DMS53 treated with DMSO at 0.1 percent for 48 hours (cell line): ENCODE measurements around the gene SRD5A2.

Experiments
- DNase-seq: peaks from one replicate; lab custom pipeline; 2025; ENCODE audit not compliant: unreplicated experiment; lab: John Stamatoyannopoulos, UW

SRD5A2 gene

GRCh38 chr2:31580321-31581117, at the start of gene SRD5A2:
Gene SRD5A2, minus strand, starts transcription at chr2:31580938. Its CDS starts 38 bp downstream, at chr2:31580900.
- DNase-seq = no peak

GRCh38 chr2:31606509-31606908, 25.8 kb upstream of the SRD5A2 start:
- DNase-seq = no peak

DNA sequence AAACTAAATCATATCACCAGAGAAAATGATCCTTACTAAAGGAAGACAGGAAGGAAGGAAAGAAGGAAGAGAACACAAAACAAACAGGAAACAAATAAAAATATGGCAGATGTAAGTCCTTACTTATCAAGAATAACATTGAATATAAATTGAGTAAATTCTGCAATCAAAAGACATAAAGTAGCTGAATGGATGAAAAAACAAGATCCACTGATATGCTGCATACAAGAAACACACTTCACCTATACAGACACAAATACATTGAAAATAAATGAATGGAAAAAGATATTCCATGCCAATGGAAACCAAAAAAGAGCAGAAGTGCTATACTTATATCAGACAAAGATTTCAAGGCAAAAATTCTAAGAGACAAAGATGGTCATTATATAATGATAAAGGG, 18.0 kb upstream of the SRD5A2 start:
- DNase-seq = no peak

GRCh38 chr2:31586230-31586629, 5.5 kb upstream of the SRD5A2 start:
- DNase-seq = no peak

DNA sequence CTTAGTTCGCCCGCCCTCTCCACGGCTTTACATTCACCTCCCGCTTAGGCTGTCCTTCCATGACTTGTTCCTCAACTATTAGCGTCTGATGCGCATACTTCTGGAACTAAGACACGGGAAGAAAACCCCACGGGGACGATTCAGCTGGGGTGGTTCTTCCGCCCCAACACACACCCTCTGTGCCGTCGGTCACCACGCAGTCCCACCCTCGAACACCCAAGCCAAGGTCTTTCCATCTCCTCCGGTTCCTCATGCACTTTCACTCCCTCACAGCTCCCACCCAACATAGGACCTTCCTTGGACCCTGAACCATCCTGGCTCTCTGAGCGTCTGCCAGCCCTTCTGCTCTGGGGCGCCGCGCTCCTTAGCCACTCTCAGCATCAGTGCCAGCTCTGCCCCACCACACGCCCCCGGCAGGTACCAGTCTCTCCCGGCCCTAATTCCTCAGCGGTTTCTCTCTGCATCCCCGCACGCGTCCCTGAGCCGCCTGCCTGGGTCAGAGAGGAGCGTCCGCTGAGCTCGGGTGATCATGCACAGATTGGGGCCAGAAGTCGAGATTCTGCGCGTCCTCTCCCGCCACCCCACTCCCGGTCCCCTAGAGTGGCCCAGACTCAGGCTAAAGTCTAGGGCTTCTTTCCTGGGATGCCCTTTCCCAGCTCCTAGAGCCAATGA, 522 bp upstream of the SRD5A2 start:
- DNase-seq = no peak

DNA sequence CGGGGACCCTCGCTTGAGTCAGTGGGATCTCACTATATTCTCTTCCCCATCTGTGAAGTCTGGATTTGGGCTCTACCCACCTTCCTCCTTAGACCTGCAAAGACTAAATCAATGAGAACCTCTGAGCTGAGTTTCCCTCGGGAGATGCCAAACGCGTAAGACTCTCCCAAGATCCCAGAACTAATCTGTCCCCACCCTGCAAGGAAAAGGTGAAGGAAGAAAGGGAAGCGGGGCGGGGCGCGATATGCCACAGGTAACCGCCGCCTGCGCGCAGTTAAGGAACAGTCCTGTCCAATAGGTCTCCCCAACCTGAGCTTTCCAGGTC, 780 bp downstream of the SRD5A2 start:
- no peak for DNase-seq

DNA sequence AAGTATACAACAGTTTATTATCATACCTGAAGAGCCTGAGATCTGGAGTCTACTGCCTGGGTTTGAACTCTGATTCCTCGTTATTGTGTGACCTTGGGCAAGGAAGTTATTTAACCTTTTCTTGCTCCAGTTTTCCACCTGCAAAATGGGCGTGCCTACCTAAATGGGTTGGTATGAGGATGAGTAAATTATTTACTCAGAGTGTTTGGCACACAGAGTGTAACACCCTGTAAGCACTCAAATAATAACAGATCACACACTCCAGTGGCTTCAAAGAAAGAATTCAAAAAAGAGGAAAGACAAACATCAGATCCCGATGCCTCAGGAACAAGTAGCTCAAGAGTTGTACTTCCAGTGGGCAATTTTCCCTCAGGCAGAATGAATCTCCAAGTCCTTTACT, 2.4 kb downstream of the SRD5A2 start:
- DNase-seq = peak; percentile 78

DNA sequence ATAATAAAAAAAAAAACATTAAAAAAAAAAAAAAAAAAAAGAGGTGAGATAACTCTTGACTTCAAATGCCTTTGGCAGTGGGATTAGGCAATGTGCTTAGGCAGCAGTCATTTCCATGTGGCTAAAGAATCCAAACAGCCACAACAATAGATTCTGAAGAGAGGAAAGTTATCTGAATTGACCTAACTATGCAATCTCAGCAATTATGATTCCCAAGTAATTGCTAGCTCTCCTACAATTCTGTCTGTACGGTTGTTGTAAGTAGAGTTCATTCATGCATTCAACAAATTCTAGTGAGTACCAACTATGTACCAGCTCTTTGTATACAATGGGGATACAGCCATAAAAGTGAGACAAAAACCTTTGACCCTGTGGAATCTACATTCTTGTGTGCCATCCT, 3.6 kb downstream of the SRD5A2 start:
- no peak for DNase-seq

DNA sequence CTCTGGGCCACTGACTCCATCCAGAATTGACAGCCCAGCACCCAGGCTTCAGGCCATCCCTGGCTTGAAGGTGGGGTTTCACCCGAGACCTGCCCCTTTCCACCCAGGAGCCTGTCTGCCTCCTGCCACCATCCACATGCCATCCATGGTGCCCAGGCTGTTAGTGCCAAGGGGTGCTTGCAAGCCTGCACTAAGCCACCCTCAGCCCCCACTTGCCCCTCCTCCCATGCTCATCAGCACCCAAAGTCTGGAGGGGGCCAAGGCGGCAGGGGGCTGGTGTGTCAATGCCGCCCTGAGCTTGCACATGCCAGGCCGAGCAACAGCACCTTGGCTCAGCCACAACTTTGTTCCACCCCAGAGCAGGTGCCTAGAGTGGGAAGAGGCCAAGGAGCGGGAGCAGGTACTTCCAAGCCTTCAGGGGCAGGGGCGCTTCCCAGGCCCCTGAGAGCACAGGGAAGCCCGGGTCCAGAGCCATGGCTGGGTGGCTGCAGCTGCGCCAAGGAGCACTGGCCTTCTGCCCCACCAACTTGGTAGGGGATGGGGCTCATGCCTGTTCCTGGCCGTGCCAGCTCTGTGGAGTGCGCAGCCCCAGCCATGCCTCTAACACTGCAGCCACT, 12.0 kb downstream of the SRD5A2 start:
- no peak for DNase-seq

DNA sequence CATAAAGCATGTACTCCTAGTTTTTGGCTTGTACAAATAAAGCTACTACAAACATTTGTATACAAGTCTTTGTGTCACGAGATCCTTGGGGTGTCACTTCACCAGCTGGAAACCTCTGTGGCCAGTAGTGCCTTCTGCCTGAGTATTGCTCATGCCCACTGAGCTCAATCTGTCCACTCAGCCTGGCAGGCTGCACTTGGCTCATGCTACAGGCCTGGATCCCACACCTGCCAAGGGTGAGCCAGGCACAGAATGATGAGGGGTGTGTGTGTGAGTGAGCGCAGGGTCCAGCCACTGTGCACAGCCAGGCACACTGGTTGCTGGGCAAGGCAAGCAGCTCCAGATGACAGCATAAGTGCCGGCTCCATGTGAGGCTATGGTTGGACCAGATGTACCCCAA, 13.1 kb downstream of the SRD5A2 start:
- DNase-seq = no peak

DNA sequence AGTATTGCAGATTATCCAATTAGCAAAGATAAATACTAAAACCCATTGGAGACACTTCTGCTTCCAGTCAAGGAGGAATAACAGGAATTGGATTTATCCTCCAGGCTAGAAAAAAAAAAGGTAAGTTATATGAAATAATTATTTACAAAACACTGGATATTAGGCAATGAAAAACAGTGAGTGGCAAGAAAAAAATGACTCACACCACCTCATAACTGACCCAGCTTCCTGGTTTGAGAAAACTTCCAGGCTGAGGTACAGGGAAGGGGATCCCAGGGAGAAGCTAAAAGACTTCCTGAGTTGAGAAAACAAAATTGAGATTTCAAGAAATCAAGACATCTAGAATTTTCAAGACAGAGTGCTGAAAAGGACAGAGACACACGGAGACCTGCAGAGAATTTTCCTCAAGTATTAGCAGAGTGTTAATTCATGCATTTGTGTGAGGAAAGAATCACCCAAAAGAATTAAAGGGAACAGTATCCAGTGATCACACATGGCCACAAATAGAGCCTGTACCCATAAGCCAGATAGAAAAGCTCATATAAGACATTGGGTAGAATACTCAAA, 17.4 kb downstream of the SRD5A2 start:
- no peak for DNase-seq

GRCh38 chr2:31561823-31562222, 18.9 kb downstream of the SRD5A2 start:
- DNase-seq = no peak

- peak; percentile 38 for DNase-seq
Measured at GRCh38 chr2:31558401-31559295, 22.1 kb downstream of the SRD5A2 start.

DNA sequence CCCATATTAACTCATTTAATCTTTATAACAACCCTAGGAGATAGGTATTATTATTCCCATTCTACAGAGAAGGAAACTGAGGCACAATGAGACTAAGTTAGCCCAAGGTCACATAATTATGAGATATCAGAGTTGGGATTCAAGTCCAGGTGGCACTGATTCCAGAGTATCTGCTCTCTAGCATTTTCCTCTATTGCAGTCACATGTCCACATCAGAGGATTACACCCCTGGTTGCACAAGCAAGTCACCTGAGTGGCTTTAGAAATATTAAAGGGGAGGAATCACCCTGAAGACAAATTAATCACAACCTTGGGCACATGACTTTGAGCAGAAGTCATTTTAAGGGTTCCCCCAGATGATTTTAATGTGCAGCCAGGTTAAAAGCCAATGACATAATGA, 23.8 kb downstream of the SRD5A2 start:
- DNase-seq = no peak

- no peak for DNase-seq
Measured at GRCh38 chr2:31555967-31556706, 24.6 kb downstream of the SRD5A2 start.

- no peak for DNase-seq
Measured at GRCh38 chr2:31553362-31553761, 27.4 kb downstream of the SRD5A2 start.

DNA sequence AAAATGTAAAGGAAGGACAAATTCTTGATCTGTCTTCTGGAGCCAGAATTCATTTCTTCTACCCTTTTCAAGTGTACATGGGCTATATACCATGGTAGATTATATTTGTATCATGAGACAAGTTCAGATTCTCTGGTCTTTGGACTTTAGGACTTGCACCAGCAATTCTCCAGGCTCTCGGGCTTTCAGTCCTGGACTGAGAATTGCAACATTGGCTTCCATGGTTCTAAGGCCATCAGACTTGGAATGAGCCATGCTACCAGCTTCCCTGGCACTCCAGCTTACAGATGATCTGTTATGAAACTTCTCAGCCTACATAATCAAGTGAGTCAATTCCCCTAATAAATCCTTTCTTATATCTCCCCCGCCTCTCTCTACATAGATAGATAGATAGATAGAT, 33.3 kb downstream of the SRD5A2 start:
- no peak for DNase-seq

- no peak for DNase-seq
Measured at GRCh38 chr2:31541853-31542252, 38.9 kb downstream of the SRD5A2 start.

- no peak for DNase-seq
Measured at GRCh38 chr2:31539505-31539904, 41.2 kb downstream of the SRD5A2 start.

GRCh38 chr2:31535768-31536167, 45.0 kb downstream of the SRD5A2 start:
- peak; percentile 25 for DNase-seq
